Measurements from ENCODE around the gene PLA2G2F.

PLA2G2F gene

GRCh38 chr1:20136249-20136648 is 2.9 kb upstream of the PLA2G2F start:
- peaks cover 0 to 2% (median 0%) of the 10 kb centered on the region in 5 experiments for H3K9me3 ChIP-seq (ENCODE audit: control extremely low read depth in 1 of 5, control insufficient read depth in 4 of 5, insufficient read depth in 2 of 5, low read depth in 1 of 5, low read length in 4 of 5)
- POLR2A ChIA-PET: no interaction called here
- DNase-seq: no peak
- H3K36me3 ChIP-seq (ENCODE audit: control insufficient read depth in 4 of 4, insufficient read depth in 4 of 4, low read length in 3 of 4): no peaks in the 10 kb centered on the region
- no peak overlapping the region for H3K27ac ChIP-seq (ENCODE audit: insufficient read depth in 1 of 2, low read depth in 1 of 2, low read length in 2 of 2, poor library complexity in 1 of 2, severe bottlenecking in 2 of 2)
- CTCF ChIA-PET: interaction anchor here (1.2 kb wide), 1 partner anchor 15 kb away, joined by 3 read pairs; no protein-coding TSS in a partner anchor
- no peaks in the 10 kb centered on the region for H3K4me1 ChIP-seq (ENCODE audit: control extremely low read depth in 1 of 4, control insufficient read depth in 4 of 4, insufficient read depth in 4 of 4, low read length in 3 of 4)
- peaks cover 0 to 3% (median 2%) of the 10 kb centered on the region in 5 experiments for H3K27me3 ChIP-seq (replicated peaks in 2 of 5; ENCODE audit: control insufficient read depth in 4 of 5, insufficient read depth in 5 of 5, low read length in 4 of 5)
- 94% methylated on average over 3 of the region's 3 CpGs for WGBS (ENCODE audit: insufficient coverage)
- H3K4me3 ChIP-seq (ENCODE audit: control insufficient read depth in 1 of 7, extremely low read depth in 1 of 7, insufficient read depth in 4 of 7, low read depth in 2 of 7, low read length in 6 of 7): no peak overlapping the region

- ChIA-PET CTCF (no interaction called here), POLR2A (no interaction called here)
- no peak for DNase-seq
- Histone ChIP-seq H3K27ac (ENCODE audit: insufficient read depth in 1 of 2, low read depth in 1 of 2, low read length in 2 of 2, poor library complexity in 1 of 2, severe bottlenecking in 2 of 2) (no peak overlapping the region), H3K36me3 (ENCODE audit: control insufficient read depth in 4 of 4, insufficient read depth in 4 of 4, low read length in 3 of 4) (no peaks in the 10 kb centered on the region), H3K9me3 (ENCODE audit: control extremely low read depth in 1 of 5, control insufficient read depth in 4 of 5, insufficient read depth in 2 of 5, low read depth in 1 of 5, low read length in 4 of 5) (peaks cover 0 to 2% (median 0%) of the 10 kb centered on the region in 5 experiments), H3K4me3 (ENCODE audit: control insufficient read depth in 1 of 7, extremely low read depth in 1 of 7, insufficient read depth in 4 of 7, low read depth in 2 of 7, low read length in 6 of 7) (no peak overlapping the region), H3K4me1 (ENCODE audit: control extremely low read depth in 1 of 4, control insufficient read depth in 4 of 4, insufficient read depth in 4 of 4, low read length in 3 of 4) (no peaks in the 10 kb centered on the region), H3K27me3 (replicated peaks in 2 of 5; ENCODE audit: control insufficient read depth in 4 of 5, insufficient read depth in 5 of 5, low read length in 4 of 5) (peaks cover 0 to 3% (median 2%) of the 10 kb centered on the region in 5 experiments)
- 90% methylated on average over 2 of the region's 4 CpGs for WGBS (ENCODE audit: insufficient coverage)
Observed at GRCh38 chr1:20137055-20137454, 2.1 kb upstream of the PLA2G2F start.

- H3K27ac ChIP-seq (ENCODE audit: insufficient read depth in 1 of 2, low read depth in 1 of 2, low read length in 2 of 2, poor library complexity in 1 of 2, severe bottlenecking in 2 of 2): no peak overlapping the region
- H3K27me3 ChIP-seq (replicated peaks in 2 of 5; ENCODE audit: control insufficient read depth in 4 of 5, insufficient read depth in 5 of 5, low read length in 4 of 5): peaks cover 0 to 3% (median 2%) of the 10 kb centered on the region in 5 experiments
- ChIA-PET CTCF (no interaction called here), POLR2A (no interaction called here)
- peaks cover 0 to 2% (median 0%) of the 10 kb centered on the region in 5 experiments for H3K9me3 ChIP-seq (ENCODE audit: control extremely low read depth in 1 of 5, control insufficient read depth in 4 of 5, insufficient read depth in 2 of 5, low read depth in 1 of 5, low read length in 4 of 5)
- no peaks in the 10 kb centered on the region for H3K36me3 ChIP-seq (ENCODE audit: control insufficient read depth in 4 of 4, insufficient read depth in 4 of 4, low read length in 3 of 4)
- no peaks in the 10 kb centered on the region for H3K4me1 ChIP-seq (ENCODE audit: control extremely low read depth in 1 of 4, control insufficient read depth in 4 of 4, insufficient read depth in 4 of 4, low read length in 3 of 4)
- H3K4me3 ChIP-seq (ENCODE audit: control insufficient read depth in 1 of 7, extremely low read depth in 1 of 7, insufficient read depth in 4 of 7, low read depth in 2 of 7, low read length in 6 of 7): no peak overlapping the region
- DNase-seq: no peak
- 86% methylated on average over 1 of the region's 1 CpG for WGBS (ENCODE audit: insufficient coverage)
Observed at GRCh38 chr1:20137604-20138003, 1.5 kb upstream of the PLA2G2F start.

GRCh38 chr1:20138346-20138745 is 777 bp upstream of the PLA2G2F start:
- WGBS (ENCODE audit: insufficient coverage): 89% methylated on average over 5 of the region's 6 CpGs
- ChIA-PET CTCF (no interaction called here), POLR2A (no interaction called here)
- DNase-seq: no peak
- H3K27ac ChIP-seq (ENCODE audit: insufficient read depth in 1 of 2, low read depth in 1 of 2, low read length in 2 of 2, poor library complexity in 1 of 2, severe bottlenecking in 2 of 2): no peak overlapping the region
- H3K9me3 ChIP-seq (ENCODE audit: control extremely low read depth in 1 of 5, control insufficient read depth in 4 of 5, insufficient read depth in 2 of 5, low read depth in 1 of 5, low read length in 4 of 5): peaks cover 0 to 2% (median 0%) of the 10 kb centered on the region in 5 experiments
- peaks cover 0 to 3% (median 2%) of the 10 kb centered on the region in 5 experiments for H3K27me3 ChIP-seq (replicated peaks in 2 of 5; ENCODE audit: control insufficient read depth in 4 of 5, insufficient read depth in 5 of 5, low read length in 4 of 5)
- no peak overlapping the region for H3K4me3 ChIP-seq (ENCODE audit: control insufficient read depth in 1 of 7, extremely low read depth in 1 of 7, insufficient read depth in 4 of 7, low read depth in 2 of 7, low read length in 6 of 7)
- no peaks in the 10 kb centered on the region for H3K4me1 ChIP-seq (ENCODE audit: control extremely low read depth in 1 of 4, control insufficient read depth in 4 of 4, insufficient read depth in 4 of 4, low read length in 3 of 4)
- no peaks in the 10 kb centered on the region for H3K36me3 ChIP-seq (ENCODE audit: control insufficient read depth in 4 of 4, insufficient read depth in 4 of 4, low read length in 3 of 4)

- Histone ChIP-seq H3K27ac (ENCODE audit: insufficient read depth in 1 of 2, low read depth in 1 of 2, low read length in 2 of 2, poor library complexity in 1 of 2, severe bottlenecking in 2 of 2) (no peak overlapping the region), H3K4me1 (ENCODE audit: control extremely low read depth in 1 of 4, control insufficient read depth in 4 of 4, insufficient read depth in 4 of 4, low read length in 3 of 4) (no peaks in the 10 kb centered on the region), H3K4me3 (ENCODE audit: control insufficient read depth in 1 of 7, extremely low read depth in 1 of 7, insufficient read depth in 4 of 7, low read depth in 2 of 7, low read length in 6 of 7) (no peak overlapping the region), H3K36me3 (ENCODE audit: control insufficient read depth in 4 of 4, insufficient read depth in 4 of 4, low read length in 3 of 4) (no peaks in the 10 kb centered on the region), H3K9me3 (ENCODE audit: control extremely low read depth in 1 of 5, control insufficient read depth in 4 of 5, insufficient read depth in 2 of 5, low read depth in 1 of 5, low read length in 4 of 5) (peaks cover 0 to 2% (median 0%) of the 10 kb centered on the region in 5 experiments), H3K27me3 (replicated peaks in 2 of 5; ENCODE audit: control insufficient read depth in 4 of 5, insufficient read depth in 5 of 5, low read length in 4 of 5) (peaks cover 0 to 3% (median 1%) of the 10 kb centered on the region in 5 experiments)
- POLR2A ChIA-PET: no interaction called here
- WGBS (ENCODE audit: insufficient coverage): 85% methylated on average over 7 of the region's 13 CpGs
- DNase-seq: no peak
- CTCF ChIA-PET: no interaction called here
Observed at GRCh38 chr1:20139776-20140612, 871 bp downstream of the PLA2G2F start.

GRCh38 chr1:20141001-20141400 is 1.9 kb downstream of the PLA2G2F start:
- WGBS (ENCODE audit: insufficient coverage): 97% methylated on average over 9 of the region's 9 CpGs
- H3K27me3 ChIP-seq (replicated peaks in 2 of 5; ENCODE audit: control insufficient read depth in 4 of 5, insufficient read depth in 5 of 5, low read length in 4 of 5): peaks cover 0 to 3% (median 0%) of the 10 kb centered on the region in 5 experiments
- H3K4me1 ChIP-seq (ENCODE audit: control extremely low read depth in 1 of 4, control insufficient read depth in 4 of 4, insufficient read depth in 4 of 4, low read length in 3 of 4): no peaks in the 10 kb centered on the region
- no peaks in the 10 kb centered on the region for H3K36me3 ChIP-seq (ENCODE audit: control insufficient read depth in 4 of 4, insufficient read depth in 4 of 4, low read length in 3 of 4)
- no peak overlapping the region for H3K4me3 ChIP-seq (ENCODE audit: control insufficient read depth in 1 of 7, extremely low read depth in 1 of 7, insufficient read depth in 4 of 7, low read depth in 2 of 7, low read length in 6 of 7)
- CTCF ChIA-PET: no interaction called here
- no peak for DNase-seq
- H3K9me3 ChIP-seq (ENCODE audit: control extremely low read depth in 1 of 5, control insufficient read depth in 4 of 5, insufficient read depth in 2 of 5, low read depth in 1 of 5, low read length in 4 of 5): no peaks in the 10 kb centered on the region
- POLR2A ChIA-PET: no interaction called here
- H3K27ac ChIP-seq (ENCODE audit: insufficient read depth in 1 of 2, low read depth in 1 of 2, low read length in 2 of 2, poor library complexity in 1 of 2, severe bottlenecking in 2 of 2): no peak overlapping the region

GRCh38 chr1:20141466-20141865 is 2.3 kb downstream of the PLA2G2F start:
- Histone ChIP-seq H3K27me3 (replicated peaks in 2 of 5; ENCODE audit: control insufficient read depth in 4 of 5, insufficient read depth in 5 of 5, low read length in 4 of 5) (peaks cover 0 to 6% (median 0%) of the 10 kb centered on the region in 5 experiments), H3K9me3 (ENCODE audit: control extremely low read depth in 1 of 5, control insufficient read depth in 4 of 5, insufficient read depth in 2 of 5, low read depth in 1 of 5, low read length in 4 of 5) (no peaks in the 10 kb centered on the region), H3K36me3 (ENCODE audit: control insufficient read depth in 4 of 4, insufficient read depth in 4 of 4, low read length in 3 of 4) (no peaks in the 10 kb centered on the region), H3K27ac (ENCODE audit: insufficient read depth in 1 of 2, low read depth in 1 of 2, low read length in 2 of 2, poor library complexity in 1 of 2, severe bottlenecking in 2 of 2) (no peak overlapping the region), H3K4me1 (ENCODE audit: control extremely low read depth in 1 of 4, control insufficient read depth in 4 of 4, insufficient read depth in 4 of 4, low read length in 3 of 4) (no peaks in the 10 kb centered on the region), H3K4me3 (ENCODE audit: control insufficient read depth in 1 of 7, extremely low read depth in 1 of 7, insufficient read depth in 4 of 7, low read depth in 2 of 7, low read length in 6 of 7) (no peak overlapping the region)
- ChIA-PET POLR2A (no interaction called here), CTCF (no interaction called here)
- no peak for DNase-seq
- WGBS (ENCODE audit: insufficient coverage): 97% methylated on average over 5 of the region's 7 CpGs
